Body of pancreas (tissue), 4 donors: Measurements from ENCODE around the gene MATR3. TPM values are rescaled to one million over a fixed set of nuclear protein-coding genes. Genes with fewer than 3 reads are reported as not detected.

Experiments
- ATAC-seq: fragments of 150-250 bp; one replicate; pipeline ENCODE4 v1.9.1; 2016
- DNase-seq, 4 donors: peaks; one replicate each; pipeline ENCODE4 v3.0.0-alpha.2; 2019
- H3K27ac ChIP-seq, 4 donors: fragments of 200-600 bp; sonication (generic); 1 replicate in 3 of 4; 2 replicates in 1 of 4; pipeline versions ENCODE4 v1.5.1 to v1.6.1; 2016 to 2019; ENCODE audit warnings: mild to moderate bottlenecking in 1 of 4, mixed read lengths in 1 of 4, moderate library complexity in 1 of 4
- H3K27me3 ChIP-seq, 2 donors: fragments of 200-600 bp; sonication (generic); one replicate each; pipeline ENCODE4 v1.6.0; 2016; ENCODE audit warnings: mild to moderate bottlenecking in 1 of 2
- H3K36me3 ChIP-seq, 2 donors: fragments of 200-600 bp; sonication (generic); replicated peaks in 1 of 2; 2 replicates each; pipeline ENCODE4 v1.5.1; 2016; ENCODE audit warnings: low read depth in 2 of 2; ENCODE audit not compliant: insufficient read depth in 1 of 2
- H3K4me1 ChIP-seq: fragments of 200-600 bp; sonication (generic); one replicate; pipeline ENCODE4 v1.6.0; 2016
- H3K4me3 ChIP-seq, 2 donors: fragments of 200-600 bp; sonication (generic); 1 replicate in 1 of 2; 2 replicates in 1 of 2; pipeline ENCODE4 v1.5.1; 2016 to 2019
- H3K9me3 ChIP-seq, 3 donors: fragments of 200-600 bp; sonication (generic); 1 replicate in 2 of 3; 2 replicates in 1 of 3; pipeline ENCODE4 v1.5.1; 2016
- CTCF ChIP-seq, 7 experiments: fragments of 450-650 bp in 4 of 7; fragments of 200-600 bp in 3 of 7; sonication (generic) in 3 of 7; IDR thresholded peaks; one replicate each; pipeline ENCODE4 v1.5.1; 2016 to 2019; ENCODE audit warnings: antibody characterized with exemption in 7 of 7
- POLR2A ChIP-seq, 3 donors: fragments of 450-650 bp; IDR thresholded peaks; one replicate each; pipeline ENCODE4 v1.6.1; 2016; ENCODE audit warnings: antibody characterized with exemption in 3 of 3, mild to moderate bottlenecking in 2 of 3
- WGBS, 2 donors: methylation state at CpG; one replicate each; pipeline ENCODE4 v1.1.5; 2017; 5-methylcytosine and 5-hydroxymethylcytosine counted together
- intact Hi-C: fragments of 100-400 bp; cut with DNase I; formaldehyde crosslinking; loops from one replicate; pipeline ENCODE4 v1.15.1; 2023
- total RNA-seq, 2 donors: library from RNA; depleted of rRNA; stranded (reverse); fragments of >200 nt; gene quantifications; one replicate each; pipeline ENCODE4 v1.1.0, GENCODE V29; 2016

The MATR3 gene
- total RNA-seq, 2 donors from 2014 or later, result 99.2 to 160 TPM

GRCh38 chr5:139371482-139372435 is 78.2 kb downstream of the MATR3 start:
- TF ChIP-seq CTCF (IDR thresholded peaks at IDR 0.05) (no peak), POLR2A (IDR thresholded peaks at IDR 0.05) (no peak)
- no peaks in the 10 kb centered on the region for H3K9me3 ChIP-seq
- ATAC-seq, result no peak
- no peak for DNase-seq
- H3K27me3 ChIP-seq, result no peaks in the 10 kb centered on the region
- peaks cover 4 to 8% of the 10 kb centered on the region in 2 donors for H3K36me3 ChIP-seq
- no peak overlapping the region for H3K4me3 ChIP-seq
- peaks cover 10% of the 10 kb centered on the region for H3K4me1 ChIP-seq
- intact Hi-C loops, result no loop called here
- WGBS, 2 donors, result 78 to 87% methylated on average over 7 of the region's 7 CpGs
- no peak overlapping the region for H3K27ac ChIP-seq

- H3K4me1 ChIP-seq, result peaks cover 10% of the 10 kb centered on the region
- no peak overlapping the region for H3K27ac ChIP-seq
- peaks cover 0 to 6% of the 10 kb centered on the region in 2 donors for H3K36me3 ChIP-seq
- H3K9me3 ChIP-seq, result no peaks in the 10 kb centered on the region
- no peak for DNase-seq
- no peak for ATAC-seq
- no peaks in the 10 kb centered on the region for H3K27me3 ChIP-seq
- no peak for TF ChIP-seq CTCF (IDR thresholded peaks at IDR 0.05)
- no peak for TF ChIP-seq POLR2A (IDR thresholded peaks at IDR 0.05)
- no peak overlapping the region for H3K4me3 ChIP-seq
- WGBS, 2 donors, result 88 to 93% methylated on average over 2 of the region's 2 CpGs
- intact Hi-C loops, result no loop called here
These were observed 81.4 kb downstream of the MATR3 start for GRCh38 chr5:139374909-139375308.

- intact Hi-C loops, result no loop called here
- no peak for DNase-seq
These were observed 82.8 kb downstream of the MATR3 start for GRCh38 chr5:139376364-139376763.

GRCh38 chr5:139377226-139377625 is 83.7 kb downstream of the MATR3 start:
- no peaks in the 10 kb centered on the region for H3K27me3 ChIP-seq
- ATAC-seq (no peak), DNase-seq (no peak)
- whole genome bisulfite sequencing, 2 donors, result 75 to 78% methylated on average over 2 to 3 of the region's 3 CpGs
- intact Hi-C loops, result no loop called here
- H3K4me1 ChIP-seq, result peaks cover 12% of the 10 kb centered on the region
- no peak for TF ChIP-seq CTCF (IDR thresholded peaks at IDR 0.05)
- no peak for TF ChIP-seq POLR2A (IDR thresholded peaks at IDR 0.05)
- no peak overlapping the region for H3K27ac ChIP-seq
- no peak overlapping the region for H3K4me3 ChIP-seq
- H3K9me3 ChIP-seq, result no peaks in the 10 kb centered on the region
- no peaks in the 10 kb centered on the region for H3K36me3 ChIP-seq

More at GRCh38 chr5:139376364-139376763, 82.8 kb downstream of the MATR3 start:
- no peaks in the 10 kb centered on the region for H3K9me3 ChIP-seq
- no peaks in the 10 kb centered on the region for H3K27me3 ChIP-seq
- ATAC-seq, result no peak
- WGBS, 2 donors, result 92 to 93% methylated on average over 7 of the region's 7 CpGs
- TF ChIP-seq CTCF (IDR thresholded peaks at IDR 0.05) (no peak), POLR2A (IDR thresholded peaks at IDR 0.05) (no peak)
- H3K27ac ChIP-seq, result no peak overlapping the region
- H3K4me3 ChIP-seq, result no peak overlapping the region
- H3K4me1 ChIP-seq, result peaks cover 10% of the 10 kb centered on the region
- peaks cover 0 to 3% of the 10 kb centered on the region in 2 donors for H3K36me3 ChIP-seq
